ENCODE data around the gene TMEM161B.
A peak's percentile ranks its signal among the peaks of the same experiment; 100 is the strongest.
"Not testable (repeated sequence)": the region's sequence is repeated elsewhere in the genome, so short reads cannot be mapped to it uniquely, and the experiment has no call there.

The TMEM161B gene

GRCh38 chr5:88188458-88189132 is 80.0 kb downstream of the TMEM161B start:
- Histone ChIP-seq H3K36me3 (ENCODE audit: insufficient read depth, low read length) (peaks cover 4% of the 10 kb centered on the region; the same call in 1 of the 2 replicates), H3K9me3 (ENCODE audit: control insufficient read depth, insufficient read depth, low read length) (peaks cover 13% of the 10 kb centered on the region), H3K9ac (ENCODE audit: low read depth, low read length) (no peak overlapping the region), H3K4me1 (ENCODE audit: insufficient read depth, low read length) (no peaks in the 10 kb centered on the region)

DNA sequence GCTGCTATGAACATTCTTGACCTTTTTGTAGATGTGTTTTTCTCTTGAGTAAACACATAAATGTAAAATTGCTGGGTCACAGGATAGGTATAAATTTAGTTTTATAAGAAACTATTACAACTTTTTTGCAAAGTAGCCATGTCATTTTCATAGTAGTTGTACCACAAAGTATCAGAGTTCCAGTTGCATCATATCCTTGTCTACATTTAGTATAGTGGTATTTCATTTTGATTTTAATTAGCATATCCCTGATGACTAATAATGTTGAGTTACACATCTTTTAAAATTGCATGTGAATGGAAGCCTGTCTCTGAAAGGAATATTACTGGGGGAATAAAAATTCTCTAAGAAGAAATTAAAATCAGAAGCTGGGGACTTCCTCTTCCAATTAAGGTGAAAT is 85.4 kb downstream of the TMEM161B start:
- H3K9me3 ChIP-seq (ENCODE audit: control insufficient read depth, insufficient read depth, low read length), result peaks cover 2% of the 10 kb centered on the region
- no peak overlapping the region for H3K9ac ChIP-seq (ENCODE audit: low read depth, low read length)
- no peaks in the 10 kb centered on the region for H3K36me3 ChIP-seq (ENCODE audit: insufficient read depth, low read length)
- no peaks in the 10 kb centered on the region for H3K4me1 ChIP-seq (ENCODE audit: insufficient read depth, low read length)

- not testable (repeated sequence) for H3K9me3 ChIP-seq (ENCODE audit: control insufficient read depth, insufficient read depth, low read length); H3K9ac ChIP-seq (ENCODE audit: low read depth, low read length); H3K4me1 ChIP-seq (ENCODE audit: insufficient read depth, low read length); H3K36me3 ChIP-seq (ENCODE audit: insufficient read depth, low read length)
These were observed 91.2 kb downstream of the TMEM161B start for GRCh38 chr5:88177486-88177885.

GRCh38 chr5:88172847-88173758 is 95.5 kb downstream of the TMEM161B start:
- Histone ChIP-seq H3K4me1 (ENCODE audit: insufficient read depth, low read length) (peaks cover 2% of the 10 kb centered on the region; the same call in 1 of the 2 replicates), H3K36me3 (ENCODE audit: insufficient read depth, low read length) (no peaks in the 10 kb centered on the region), H3K9me3 (ENCODE audit: control insufficient read depth, insufficient read depth, low read length) (no peaks in the 10 kb centered on the region; the same call in 1 of the 2 replicates), H3K9ac (ENCODE audit: low read depth, low read length) (no peak overlapping the region; the same call in 1 of the 2 replicates)

- no peak overlapping the region for H3K9ac ChIP-seq (ENCODE audit: low read depth, low read length)
- H3K4me1 ChIP-seq (ENCODE audit: insufficient read depth, low read length), result no peaks in the 10 kb centered on the region
- no peaks in the 10 kb centered on the region for H3K36me3 ChIP-seq (ENCODE audit: insufficient read depth, low read length)
- H3K9me3 ChIP-seq (ENCODE audit: control insufficient read depth, insufficient read depth, low read length), result no peaks in the 10 kb centered on the region
These were observed 109.1 kb downstream of the TMEM161B start for GRCh38 chr5:88159591-88159990.

GRCh38 chr5:88158056-88158455 is 110.6 kb downstream of the TMEM161B start:
- no peaks in the 10 kb centered on the region for H3K9me3 ChIP-seq (ENCODE audit: control insufficient read depth, insufficient read depth, low read length)
- H3K36me3 ChIP-seq (ENCODE audit: insufficient read depth, low read length), result no peaks in the 10 kb centered on the region
- no peaks in the 10 kb centered on the region for H3K4me1 ChIP-seq (ENCODE audit: insufficient read depth, low read length)
- no peak overlapping the region for H3K9ac ChIP-seq (ENCODE audit: low read depth, low read length)

GRCh38 chr5:88154891-88155290 is 113.8 kb downstream of the TMEM161B start:
- no peaks in the 10 kb centered on the region for H3K36me3 ChIP-seq (ENCODE audit: insufficient read depth, low read length)
- 0 out of 2 replicates have a peak, but pooled peaks cover 2% of the 10 kb centered on the region for H3K9me3 ChIP-seq (ENCODE audit: control insufficient read depth, insufficient read depth, low read length)
- no peak overlapping the region for H3K9ac ChIP-seq (ENCODE audit: low read depth, low read length)
- H3K4me1 ChIP-seq (ENCODE audit: insufficient read depth, low read length), result no peaks in the 10 kb centered on the region

DNA sequence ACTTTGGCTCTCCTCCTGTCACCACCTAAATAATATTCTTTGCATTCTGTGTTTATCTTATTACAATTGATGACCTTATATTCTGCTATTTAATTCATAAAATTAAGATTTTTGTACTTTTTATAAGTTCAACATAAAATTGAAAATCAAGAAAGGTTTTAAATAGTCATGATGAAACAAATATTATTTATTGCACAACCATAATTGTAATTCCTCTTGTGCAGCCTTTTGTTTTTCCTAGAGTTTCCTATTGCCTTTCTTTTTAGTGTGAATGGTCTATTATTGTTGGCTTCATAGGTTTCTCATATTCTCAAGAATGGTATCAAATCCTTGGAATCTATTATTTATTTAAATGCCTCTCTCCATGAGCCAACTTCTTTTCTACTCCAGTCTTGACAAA is 117.9 kb downstream of the TMEM161B start:
- Histone ChIP-seq H3K9ac (ENCODE audit: low read depth, low read length) (no peak overlapping the region), H3K4me1 (ENCODE audit: insufficient read depth, low read length) (no peaks in the 10 kb centered on the region), H3K36me3 (ENCODE audit: insufficient read depth, low read length) (no peaks in the 10 kb centered on the region), H3K9me3 (ENCODE audit: control insufficient read depth, insufficient read depth, low read length) (0 out of 2 replicates have a peak, but pooled peaks cover 2% of the 10 kb centered on the region)

GRCh38 chr5:88145611-88146467 is 122.8 kb downstream of the TMEM161B start:
- H3K36me3 ChIP-seq (ENCODE audit: insufficient read depth, low read length), result no peaks in the 10 kb centered on the region
- H3K9me3 ChIP-seq (ENCODE audit: control insufficient read depth, insufficient read depth, low read length), result no peaks in the 10 kb centered on the region
- peaks cover 10% of the 10 kb centered on the region; the same call in 1 of the 2 replicates for H3K4me1 ChIP-seq (ENCODE audit: insufficient read depth, low read length)
- peak overlapping the region; percentile 42 for H3K9ac ChIP-seq (ENCODE audit: low read depth, low read length)

- no peaks in the 10 kb centered on the region for H3K36me3 ChIP-seq (ENCODE audit: insufficient read depth, low read length)
- H3K9ac ChIP-seq (ENCODE audit: low read depth, low read length), result peak overlapping the region; percentile 42; the same call in 1 of the 2 replicates
- H3K4me1 ChIP-seq (ENCODE audit: insufficient read depth, low read length), result peaks cover 10% of the 10 kb centered on the region; the same call in 1 of the 2 replicates
- no peaks in the 10 kb centered on the region for H3K9me3 ChIP-seq (ENCODE audit: control insufficient read depth, insufficient read depth, low read length)
These were observed 123.4 kb downstream of the TMEM161B start for GRCh38 chr5:88145221-88145610.
